Caco-2 (cell line): ENCODE data around the gene DSCAML1. TPM values are rescaled to one million over a fixed set of nuclear protein-coding genes. Genes with fewer than 3 reads are reported as not detected.

Experiments
- BruUV-seq: library from RNA; stranded (reverse); fragments of 400-500 nt; replicated peaks from 2 replicates; lab custom pipeline; 2021; lab: Mats Ljungman, UMichigan
- CTCF ChIA-PET: fragments of 300-600 bp; sonication (Branson Sonifier 250); formaldehyde crosslinking; loops from one replicate; lab custom pipeline; 2022; ENCODE audit warnings: antibody characterized with exemption; lab: Charles Lee
- POLR2A ChIA-PET: fragments of 300-600 bp; sonication (Branson Sonifier 250); formaldehyde crosslinking; loops from one replicate; lab custom pipeline; 2022; ENCODE audit warnings: antibody characterized with exemption; lab: Charles Lee
- DNase-seq, 2 experiments: peaks; one replicate each; pipeline versions ENCODE4 v3.0.0 to v3.0.0-alpha.2; 2020 to 2022
- H3K27me3 ChIP-seq: replicated peaks from 2 replicates; pipeline ENCODE4 v1.6.0; 2011; ENCODE audit warnings: low read length; ENCODE audit not compliant: control insufficient read depth, insufficient read depth
- H3K36me3 ChIP-seq: 2 replicates; pipeline ENCODE4 v1.5.1; 2011; ENCODE audit warnings: low read length; ENCODE audit not compliant: control insufficient read depth, insufficient read depth
- H3K4me1 ChIP-seq: fragments of 250-450 bp; sonication (Bioruptor Pico); 2 replicates; pipeline ENCODE4 v1.5.1; 2020; ENCODE audit warnings: mild to moderate bottlenecking
- H3K4me3 ChIP-seq: 2 replicates; pipeline ENCODE4 v1.5.1; 2011; ENCODE audit warnings: low read depth, mild to moderate bottlenecking, control low read depth, low read length
- H3K9me3 ChIP-seq: fragments of 250-450 bp; sonication (Bioruptor Pico); 2 replicates; pipeline ENCODE4 v1.5.1; 2020; ENCODE audit warnings: mild to moderate bottlenecking, moderate library complexity
- H3K27ac Mint-ChIP-seq: one replicate; pipeline ENCODE4 v1.8.0; 2022; ENCODE audit warnings: mixed read lengths; ENCODE audit not compliant: unreplicated experiment
- H3K27me3 Mint-ChIP-seq: one replicate; pipeline ENCODE4 v1.8.0; 2022; ENCODE audit warnings: mixed read lengths; ENCODE audit not compliant: insufficient read depth, unreplicated experiment
- H3K36me3 Mint-ChIP-seq: one replicate; pipeline ENCODE4 v1.8.0; 2022; ENCODE audit warnings: mild to moderate bottlenecking, mixed read lengths; ENCODE audit not compliant: insufficient read depth, unreplicated experiment
- H3K4me1 Mint-ChIP-seq: one replicate; pipeline ENCODE4 v1.8.0; 2022; ENCODE audit warnings: low read depth, mixed read lengths; ENCODE audit not compliant: unreplicated experiment
- H3K4me3 Mint-ChIP-seq: one replicate; pipeline ENCODE4 v1.8.0; 2022; ENCODE audit warnings: mild to moderate bottlenecking, moderate library complexity, mixed read lengths; ENCODE audit not compliant: unreplicated experiment
- H3K9me3 Mint-ChIP-seq: one replicate; pipeline ENCODE4 v1.8.0; 2022; ENCODE audit warnings: mixed read lengths; ENCODE audit not compliant: unreplicated experiment
- CTCF ChIP-seq, 2 experiments: fragments of 200-600 bp in 1 of 2; IDR thresholded peaks; 1 replicate in 1 of 2; 2 replicates in 1 of 2; pipeline versions ENCODE4 v1.5.1 to v1.8.0; 2011 to 2022; ENCODE audit warnings: antibody characterized with exemption in 1 of 2, control low read depth in 1 of 2, inconsistent platforms in 1 of 2, low read depth in 1 of 2, low read length in 1 of 2, mild to moderate bottlenecking in 1 of 2, moderate library complexity in 1 of 2; ENCODE audit not compliant: insufficient read depth in 1 of 2, severe bottlenecking in 1 of 2, unreplicated experiment in 1 of 2
- intact Hi-C: fragments of 100-400 bp; cut with micrococcal nuclease; formaldehyde crosslinking; loops from one replicate; pipeline ENCODE4 v1.10.0; 2022; ENCODE audit not compliant: unreplicated experiment
- total RNA-seq: library from RNA; stranded (reverse); gene quantifications from 2 replicates; pipeline ENCODE4 v1.2.3, GENCODE V29; 2022

DSCAML1 gene
- total RNA-seq, 1 experiment from 2014 or later = not detected

GRCh38 chr11:117441146-117441975, 355.7 kb downstream of the DSCAML1 start:
- Mint-ChIP-seq H3K36me3 (no peaks in the 10 kb centered on the region), H3K27me3 (peaks cover 38% of the 10 kb centered on the region), H3K4me3 (no peak overlapping the region), H3K27ac (no peak overlapping the region), H3K4me1 (no peaks in the 10 kb centered on the region), H3K9me3 (no peaks in the 10 kb centered on the region)
- Histone ChIP-seq H3K36me3 (no peaks in the 10 kb centered on the region), H3K27me3 (no peaks in the 10 kb centered on the region; the same call in 1 of the 2 replicates), H3K4me3 (no peak overlapping the region), H3K4me1 (no peaks in the 10 kb centered on the region), H3K9me3 (no peaks in the 10 kb centered on the region)
- no peak for DNase-seq
- TF ChIP-seq CTCF (IDR thresholded peaks at IDR 0.05; ENCODE audit: insufficient read depth in 1 of 2, low read depth in 1 of 2, low read length in 1 of 2, severe bottlenecking in 1 of 2, unreplicated experiment in 1 of 2) = no peak
- ChIA-PET CTCF (interaction anchor here (0.7 to 1.7 kb wide), 2 partner anchors 15 to 368 kb away, joined by 3 to 8 read pairs; no protein-coding TSS in a partner anchor), POLR2A (no interaction called here)
- intact Hi-C loops = loop anchor here (5.0 kb wide), 1 partner anchor 171 kb away; no protein-coding TSS in a partner anchor
- no TSS peak for BruUV-seq

GRCh38 chr11:117440258-117440657, 356.8 kb downstream of the DSCAML1 start:
- no peak for DNase-seq
- POLR2A ChIA-PET = no interaction called here

More at GRCh38 chr11:117440258-117440657, 356.8 kb downstream of the DSCAML1 start:
- H3K36me3 Mint-ChIP-seq = no peaks in the 10 kb centered on the region
- H3K4me1 Mint-ChIP-seq = no peaks in the 10 kb centered on the region
- Histone ChIP-seq H3K4me1 (no peaks in the 10 kb centered on the region), H3K36me3 (no peaks in the 10 kb centered on the region), H3K9me3 (no peaks in the 10 kb centered on the region), H3K27me3 (peaks cover 1% of the 10 kb centered on the region; the same call in 1 of the 2 replicates), H3K4me3 (no peak overlapping the region)
- H3K27ac Mint-ChIP-seq = no peak overlapping the region
- BruUV-seq = no TSS peak
- no peak for TF ChIP-seq CTCF (IDR thresholded peaks at IDR 0.05; ENCODE audit: insufficient read depth in 1 of 2, low read depth in 1 of 2, low read length in 1 of 2, severe bottlenecking in 1 of 2, unreplicated experiment in 1 of 2)
- intact Hi-C loops = loop anchor here (5.0 kb wide), 1 partner anchor 172 kb away; no protein-coding TSS in a partner anchor
- H3K27me3 Mint-ChIP-seq = peaks cover 35% of the 10 kb centered on the region
- H3K9me3 Mint-ChIP-seq = no peaks in the 10 kb centered on the region
- H3K4me3 Mint-ChIP-seq = no peak overlapping the region
- CTCF ChIA-PET = interaction anchor here (1.2 to 1.7 kb wide), 2 partner anchors 14 to 377 kb away, joined by 4 to 8 read pairs; no protein-coding TSS in a partner anchor
